Skeletal muscle tissue (tissue), 4 donors: ENCODE results near the gene SEL1L2. TPM values are rescaled to one million over a fixed set of nuclear protein-coding genes. Genes with fewer than 3 reads are reported as not detected.
A peak's percentile ranks its signal among the peaks of the same experiment; 100 is the strongest.

Source experiments
- H3K27ac ChIP-seq: one replicate; pipeline ENCODE4 v1.7.0; 2013; ENCODE audit warnings: mild to moderate bottlenecking, low read depth, low read length, inconsistent platforms
- H3K27me3 ChIP-seq, 3 donors: one replicate each; pipeline ENCODE4 v1.7.0; 2013; ENCODE audit warnings: low read length in 3 of 3; ENCODE audit not compliant: control insufficient read depth in 3 of 3, insufficient read depth in 3 of 3
- H3K36me3 ChIP-seq, 3 donors: one replicate each; pipeline ENCODE4 v1.7.0; 2013; ENCODE audit warnings: low read length in 3 of 3; ENCODE audit not compliant: control insufficient read depth in 3 of 3, insufficient read depth in 3 of 3
- H3K4me1 ChIP-seq, 3 donors: one replicate each; pipeline ENCODE4 v1.7.0; 2013; ENCODE audit warnings: low read length in 3 of 3, mild to moderate bottlenecking in 3 of 3; ENCODE audit not compliant: control insufficient read depth in 3 of 3, insufficient read depth in 3 of 3
- H3K4me3 ChIP-seq, 3 donors: one replicate each; pipeline ENCODE4 v1.7.0; 2013; ENCODE audit warnings: low read length in 3 of 3
- H3K9ac ChIP-seq, 3 donors: one replicate each; pipeline ENCODE4 v1.7.0; 2013; ENCODE audit warnings: low read length in 3 of 3, mild to moderate bottlenecking in 3 of 3, moderate library complexity in 2 of 3, low read depth in 1 of 3
- H3K9me3 ChIP-seq, 3 donors: one replicate each; pipeline ENCODE4 v1.7.0; 2013; ENCODE audit warnings: low read length in 3 of 3; ENCODE audit not compliant: control insufficient read depth in 3 of 3
- total RNA-seq: library from RNA; depleted of rRNA; stranded (reverse); fragments of >200 nt; gene quantifications from one replicate; pipeline ENCODE4 v1.2.3, GENCODE V29; 2014
- donor health status: Osteomylitis.

SEL1L2 gene, protein sequence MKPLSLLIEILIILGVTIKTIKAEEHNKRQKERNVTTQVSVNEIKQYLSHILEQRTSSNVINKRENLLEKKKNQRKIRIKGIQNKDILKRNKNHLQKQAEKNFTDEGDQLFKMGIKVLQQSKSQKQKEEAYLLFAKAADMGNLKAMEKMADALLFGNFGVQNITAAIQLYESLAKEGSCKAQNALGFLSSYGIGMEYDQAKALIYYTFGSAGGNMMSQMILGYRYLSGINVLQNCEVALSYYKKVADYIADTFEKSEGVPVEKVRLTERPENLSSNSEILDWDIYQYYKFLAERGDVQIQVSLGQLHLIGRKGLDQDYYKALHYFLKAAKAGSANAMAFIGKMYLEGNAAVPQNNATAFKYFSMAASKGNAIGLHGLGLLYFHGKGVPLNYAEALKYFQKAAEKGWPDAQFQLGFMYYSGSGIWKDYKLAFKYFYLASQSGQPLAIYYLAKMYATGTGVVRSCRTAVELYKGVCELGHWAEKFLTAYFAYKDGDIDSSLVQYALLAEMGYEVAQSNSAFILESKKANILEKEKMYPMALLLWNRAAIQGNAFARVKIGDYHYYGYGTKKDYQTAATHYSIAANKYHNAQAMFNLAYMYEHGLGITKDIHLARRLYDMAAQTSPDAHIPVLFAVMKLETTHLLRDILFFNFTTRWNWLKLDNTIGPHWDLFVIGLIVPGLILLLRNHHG
- not detected for total RNA-seq

GRCh38 chr20:13990465-13990864, at the start of gene SEL1L2:
TSS of gene SEL1L2 (minus strand) at chr20:13990614. CDS start at chr20:13990534, 80 bp downstream.
- Histone ChIP-seq H3K4me1 (no peaks in the 10 kb centered on the region), H3K4me3 (no peak within 1 kb of the TSS), H3K27ac (no peak within 1 kb of the TSS), H3K36me3 (no peaks in the 10 kb centered on the region), H3K27me3 (no peaks in the 10 kb centered on the region), H3K9me3 (peaks cover 4 to 9% (median 8%) of the 10 kb centered on the region in 3 donors), H3K9ac (no peak within 1 kb of the TSS)

- Histone ChIP-seq H3K27ac (no peak overlapping the region), H3K4me1 (no peaks in the 10 kb centered on the region)
Measured at GRCh38 chr20:14036567-14036966, 46.2 kb upstream of the SEL1L2 start.

GRCh38 chr20:14033310-14033709, 42.9 kb upstream of the SEL1L2 start:
- Histone ChIP-seq H3K27ac (no peak overlapping the region), H3K9ac (no peak overlapping the region), H3K27me3 (no peaks in the 10 kb centered on the region), H3K4me3 (no peak overlapping the region), H3K9me3 (no peaks in the 10 kb centered on the region), H3K36me3 (no peaks in the 10 kb centered on the region), H3K4me1 (no peaks in the 10 kb centered on the region)

More at GRCh38 chr20:14036567-14036966, 46.2 kb upstream of the SEL1L2 start:
- Histone ChIP-seq H3K4me3 (no peak overlapping the region), H3K36me3 (no peaks in the 10 kb centered on the region), H3K27me3 (no peaks in the 10 kb centered on the region), H3K9ac (no peak overlapping the region), H3K9me3 (no peaks in the 10 kb centered on the region)

DNA sequence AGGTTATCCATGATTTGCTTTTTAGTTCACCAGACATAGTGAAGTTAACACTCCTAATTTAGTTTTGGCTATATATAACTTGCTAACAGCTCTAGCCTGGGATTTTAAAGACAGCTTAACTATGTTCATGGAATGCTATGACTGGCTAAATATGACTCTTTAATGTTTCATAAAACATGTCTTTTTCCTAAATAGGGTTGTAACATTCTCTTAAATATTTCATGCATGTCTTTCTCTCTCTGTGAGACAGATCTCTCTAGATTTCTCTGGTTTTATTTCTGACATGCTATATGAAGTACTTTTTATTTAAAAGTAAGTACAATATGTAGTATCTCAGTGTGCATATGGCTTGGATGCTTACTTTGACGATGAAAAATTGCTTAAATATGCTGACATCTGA, 40.6 kb upstream of the SEL1L2 start:
- Histone ChIP-seq H3K27ac (no peak overlapping the region), H3K36me3 (no peaks in the 10 kb centered on the region), H3K4me3 (no peak overlapping the region), H3K4me1 (no peaks in the 10 kb centered on the region), H3K9me3 (no peaks in the 10 kb centered on the region), H3K9ac (no peak overlapping the region), H3K27me3 (no peaks in the 10 kb centered on the region)

DNA sequence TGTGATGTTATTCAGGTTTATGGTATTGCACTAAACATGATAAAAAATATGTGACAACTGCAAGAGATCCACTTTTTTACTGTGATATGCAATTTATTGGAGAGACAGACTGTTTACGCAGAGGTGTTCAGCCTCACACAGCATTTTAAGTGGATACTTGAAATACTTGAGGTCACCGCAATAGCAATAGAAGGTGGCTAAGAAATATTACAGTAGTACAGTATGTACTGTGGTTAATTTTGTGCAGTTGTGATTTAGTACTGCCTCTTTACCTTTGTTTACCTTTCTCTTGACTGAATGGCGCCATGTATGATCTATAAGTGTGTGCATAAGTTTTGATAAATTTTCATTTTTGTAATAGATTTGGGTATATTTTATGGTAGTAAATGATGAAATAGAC, 22.3 kb upstream of the SEL1L2 start:
- Histone ChIP-seq H3K4me3 (no peak overlapping the region), H3K9me3 (peaks cover 0 to 2% (median 0%) of the 10 kb centered on the region in 3 donors)

DNA sequence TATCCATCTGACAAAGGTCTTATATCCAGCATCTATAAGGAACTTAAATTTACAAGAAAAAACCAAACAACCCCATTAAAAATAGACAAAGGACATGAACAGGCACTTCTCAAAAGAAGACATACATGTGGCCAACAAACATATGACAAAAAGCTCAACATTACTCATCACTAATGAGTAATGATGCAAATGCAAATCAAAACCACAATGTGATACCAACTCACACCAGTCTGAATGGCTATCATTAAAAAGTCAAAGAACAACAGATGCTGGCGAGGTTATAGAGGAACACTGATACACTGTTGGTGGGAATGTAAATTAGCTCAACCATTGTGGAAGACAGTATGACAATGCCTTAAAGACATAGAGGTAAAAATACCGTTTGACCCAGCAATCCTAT, 18.8 kb upstream of the SEL1L2 start:
- H3K9me3 ChIP-seq = no peaks in the 10 kb centered on the region
- no peak overlapping the region for H3K4me3 ChIP-seq

More for the DNA sequence above, 22.3 kb upstream of the SEL1L2 start:
- no peaks in the 10 kb centered on the region for H3K4me1 ChIP-seq
- H3K27ac ChIP-seq = no peak overlapping the region
- no peaks in the 10 kb centered on the region for H3K36me3 ChIP-seq
- H3K27me3 ChIP-seq = no peaks in the 10 kb centered on the region
- H3K9ac ChIP-seq = no peak overlapping the region

GRCh38 chr20:14005996-14006395, 15.6 kb upstream of the SEL1L2 start:
- Histone ChIP-seq H3K9me3 (no peaks in the 10 kb centered on the region), H3K36me3 (no peaks in the 10 kb centered on the region)

More for the DNA sequence above, 18.8 kb upstream of the SEL1L2 start:
- H3K27ac ChIP-seq = no peak overlapping the region
- no peaks in the 10 kb centered on the region for H3K36me3 ChIP-seq
- no peaks in the 10 kb centered on the region for H3K27me3 ChIP-seq
- no peak overlapping the region for H3K9ac ChIP-seq
- no peaks in the 10 kb centered on the region for H3K4me1 ChIP-seq

GRCh38 chr20:14000917-14001316, 10.5 kb upstream of the SEL1L2 start:
- H3K9me3 ChIP-seq = no peaks in the 10 kb centered on the region
- no peaks in the 10 kb centered on the region for H3K36me3 ChIP-seq
- peaks cover 0 to 6% (median 4%) of the 10 kb centered on the region in 3 donors for H3K4me1 ChIP-seq
- H3K9ac ChIP-seq = no peak overlapping the region
- H3K27ac ChIP-seq = no peak overlapping the region
- no peaks in the 10 kb centered on the region for H3K27me3 ChIP-seq
- no peak overlapping the region for H3K4me3 ChIP-seq

More at GRCh38 chr20:14005996-14006395, 15.6 kb upstream of the SEL1L2 start:
- Histone ChIP-seq H3K4me1 (no peaks in the 10 kb centered on the region), H3K27me3 (no peaks in the 10 kb centered on the region), H3K9ac (no peak overlapping the region), H3K4me3 (no peak overlapping the region), H3K27ac (no peak overlapping the region)

DNA sequence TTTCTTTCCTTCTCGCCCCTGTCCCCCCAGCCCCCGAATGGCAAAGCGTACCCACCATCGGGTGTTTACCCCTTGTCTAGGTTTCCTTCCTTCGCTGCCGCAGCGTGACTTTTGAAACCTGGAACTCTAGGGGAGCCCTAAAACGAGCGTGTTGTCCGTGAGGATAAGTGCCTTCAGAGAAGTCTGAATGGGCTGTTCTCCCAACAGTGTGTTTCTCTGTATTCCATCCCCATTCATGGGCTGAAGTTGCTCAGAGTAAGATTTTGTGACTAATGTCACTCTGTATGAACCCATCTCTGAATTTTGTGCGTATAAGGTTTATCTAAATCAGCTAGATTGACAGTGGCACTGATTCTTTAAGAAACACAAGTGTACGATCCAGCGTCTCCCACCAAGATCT, 5.9 kb upstream of the SEL1L2 start:
- H3K4me1 ChIP-seq = peaks cover 0 to 6% (median 4%) of the 10 kb centered on the region in 3 donors
- no peaks in the 10 kb centered on the region for H3K36me3 ChIP-seq
- H3K9ac ChIP-seq = peak overlapping the region in 1 of 3 donors; percentile 80
- H3K9me3 ChIP-seq = peaks cover 4 to 9% (median 8%) of the 10 kb centered on the region in 3 donors
- no peaks in the 10 kb centered on the region for H3K27me3 ChIP-seq
- no peak overlapping the region for H3K27ac ChIP-seq
- H3K4me3 ChIP-seq = peak overlapping the region; percentile 73 to 80 (median 75)

GRCh38 chr20:13995841-13996240, 5.4 kb upstream of the SEL1L2 start:
- Histone ChIP-seq H3K4me3 (peak overlapping the region; percentile 73 to 80 (median 75)), H3K27ac (no peak overlapping the region), H3K9ac (peak overlapping the region in 2 of 3 donors; percentile 66 to 80), H3K4me1 (peaks cover 0 to 6% (median 4%) of the 10 kb centered on the region in 3 donors), H3K36me3 (no peaks in the 10 kb centered on the region), H3K9me3 (peaks cover 4 to 9% (median 8%) of the 10 kb centered on the region in 3 donors), H3K27me3 (no peaks in the 10 kb centered on the region)
